Activated gamma-delta T cell (primary cell): Measurements from ENCODE around the gene RSF1.
A peak's percentile ranks its signal among the peaks of the same experiment; 100 is the strongest.
"Not testable (repeated sequence)": the region's sequence is repeated elsewhere in the genome, so short reads cannot be mapped to it uniquely, and the experiment has no call there.

ENCODE experiments used
- DNase-seq: peaks from one replicate; lab custom pipeline; 2025; lab: John Stamatoyannopoulos, UW
- total RNA-seq, 2 donors: gene quantifications; one replicate each; lab custom pipeline; 2026; lab: John Stamatoyannopoulos, UW

The RSF1 gene, protein sequence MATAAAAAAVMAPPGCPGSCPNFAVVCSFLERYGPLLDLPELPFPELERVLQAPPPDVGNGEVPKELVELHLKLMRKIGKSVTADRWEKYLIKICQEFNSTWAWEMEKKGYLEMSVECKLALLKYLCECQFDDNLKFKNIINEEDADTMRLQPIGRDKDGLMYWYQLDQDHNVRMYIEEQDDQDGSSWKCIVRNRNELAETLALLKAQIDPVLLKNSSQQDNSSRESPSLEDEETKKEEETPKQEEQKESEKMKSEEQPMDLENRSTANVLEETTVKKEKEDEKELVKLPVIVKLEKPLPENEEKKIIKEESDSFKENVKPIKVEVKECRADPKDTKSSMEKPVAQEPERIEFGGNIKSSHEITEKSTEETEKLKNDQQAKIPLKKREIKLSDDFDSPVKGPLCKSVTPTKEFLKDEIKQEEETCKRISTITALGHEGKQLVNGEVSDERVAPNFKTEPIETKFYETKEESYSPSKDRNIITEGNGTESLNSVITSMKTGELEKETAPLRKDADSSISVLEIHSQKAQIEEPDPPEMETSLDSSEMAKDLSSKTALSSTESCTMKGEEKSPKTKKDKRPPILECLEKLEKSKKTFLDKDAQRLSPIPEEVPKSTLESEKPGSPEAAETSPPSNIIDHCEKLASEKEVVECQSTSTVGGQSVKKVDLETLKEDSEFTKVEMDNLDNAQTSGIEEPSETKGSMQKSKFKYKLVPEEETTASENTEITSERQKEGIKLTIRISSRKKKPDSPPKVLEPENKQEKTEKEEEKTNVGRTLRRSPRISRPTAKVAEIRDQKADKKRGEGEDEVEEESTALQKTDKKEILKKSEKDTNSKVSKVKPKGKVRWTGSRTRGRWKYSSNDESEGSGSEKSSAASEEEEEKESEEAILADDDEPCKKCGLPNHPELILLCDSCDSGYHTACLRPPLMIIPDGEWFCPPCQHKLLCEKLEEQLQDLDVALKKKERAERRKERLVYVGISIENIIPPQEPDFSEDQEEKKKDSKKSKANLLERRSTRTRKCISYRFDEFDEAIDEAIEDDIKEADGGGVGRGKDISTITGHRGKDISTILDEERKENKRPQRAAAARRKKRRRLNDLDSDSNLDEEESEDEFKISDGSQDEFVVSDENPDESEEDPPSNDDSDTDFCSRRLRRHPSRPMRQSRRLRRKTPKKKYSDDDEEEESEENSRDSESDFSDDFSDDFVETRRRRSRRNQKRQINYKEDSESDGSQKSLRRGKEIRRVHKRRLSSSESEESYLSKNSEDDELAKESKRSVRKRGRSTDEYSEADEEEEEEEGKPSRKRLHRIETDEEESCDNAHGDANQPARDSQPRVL (N-terminal part only)
- total RNA-seq, result 148 to 149 reads per million in 2 donors

DNA sequence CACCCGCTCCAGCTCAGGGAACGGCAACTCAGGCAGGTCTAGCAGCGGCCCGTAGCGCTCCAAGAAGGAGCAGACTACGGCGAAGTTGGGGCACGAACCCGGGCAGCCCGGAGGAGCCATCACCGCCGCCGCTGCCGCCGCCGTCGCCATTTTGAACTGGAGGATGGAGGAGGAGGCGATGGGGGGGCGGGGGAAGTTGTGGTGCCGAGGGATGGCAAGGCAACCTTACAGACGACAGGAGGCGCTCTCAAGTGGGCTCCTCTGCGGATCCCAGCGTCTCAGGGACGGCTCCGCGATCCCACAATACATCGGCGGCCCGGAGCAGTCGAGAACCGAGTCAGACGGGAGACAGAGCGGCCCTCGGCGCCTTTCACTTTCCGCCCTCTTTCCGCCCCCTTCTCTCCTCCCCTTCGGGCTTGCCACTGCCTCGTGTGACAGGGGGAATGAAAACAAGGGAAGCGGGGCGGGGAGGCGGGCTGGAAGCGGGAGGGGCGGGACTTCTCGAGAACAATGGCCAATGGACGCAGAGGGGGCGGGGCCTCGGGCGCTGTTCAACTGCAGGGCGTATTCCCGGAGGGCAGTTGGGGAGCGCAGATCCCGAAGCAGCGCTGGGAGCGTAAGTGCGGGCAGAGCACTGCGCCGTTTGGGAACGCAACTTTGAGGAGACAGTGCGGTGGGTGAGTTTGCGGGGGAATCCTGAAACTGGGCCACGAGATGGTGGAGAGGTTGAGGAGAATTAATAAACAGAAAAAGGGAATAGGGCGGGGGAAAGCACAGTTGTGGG is at the start of gene RSF1, which contains the start of gene AAMDC:
Gene RSF1, minus strand, starts transcription at position 158 of the 784 bp plus-strand sequence. Its CDS starts 8 bp downstream, at position 150.
Gene AAMDC, plus strand, starts transcription at position 580 of the 784 bp plus-strand sequence. CDS start 21,353 bp downstream, outside the sequence.
- peak; percentile 90 for DNase-seq

DNA sequence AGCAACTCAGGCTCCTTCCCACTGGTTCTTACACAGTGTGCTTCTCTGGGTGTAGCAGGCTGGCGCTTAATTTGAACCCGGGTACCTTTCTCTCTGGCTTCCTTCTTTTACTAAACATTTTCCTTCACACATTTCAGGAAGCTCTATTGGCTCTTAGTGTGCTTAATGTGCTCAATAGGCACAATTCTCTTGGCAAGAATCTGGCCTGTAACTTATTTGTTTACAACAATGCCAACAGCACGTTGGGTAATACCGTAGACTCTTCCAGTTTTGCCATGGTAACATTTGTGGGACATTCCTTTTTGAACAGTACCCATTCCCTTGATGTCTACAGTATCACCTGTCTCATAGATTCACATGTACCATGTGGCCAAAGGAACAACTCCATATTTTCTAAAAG is 48.2 kb upstream of the RSF1 start:
- DNase-seq, result no peak

DNA sequence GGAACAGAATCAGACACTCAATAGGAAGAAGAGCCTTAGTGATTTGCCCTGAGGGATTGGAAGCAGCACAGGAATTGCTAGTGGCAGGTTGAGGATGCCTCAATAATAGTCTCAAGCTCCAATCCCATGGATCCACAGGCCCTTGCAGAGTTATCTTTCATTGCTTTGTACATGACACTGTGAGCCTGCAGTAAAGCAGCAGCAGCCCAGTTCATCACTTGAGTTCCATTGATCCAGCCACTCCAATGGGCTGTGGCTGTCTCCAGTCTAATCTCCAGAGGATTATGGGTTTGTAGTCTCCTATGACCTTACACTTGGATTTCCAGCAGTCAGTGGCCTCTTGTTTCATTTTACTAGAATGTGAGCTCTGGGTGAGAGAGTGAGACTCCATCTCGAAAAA is 45.8 kb upstream of the RSF1 start:
- DNase-seq, result no peak

DNA sequence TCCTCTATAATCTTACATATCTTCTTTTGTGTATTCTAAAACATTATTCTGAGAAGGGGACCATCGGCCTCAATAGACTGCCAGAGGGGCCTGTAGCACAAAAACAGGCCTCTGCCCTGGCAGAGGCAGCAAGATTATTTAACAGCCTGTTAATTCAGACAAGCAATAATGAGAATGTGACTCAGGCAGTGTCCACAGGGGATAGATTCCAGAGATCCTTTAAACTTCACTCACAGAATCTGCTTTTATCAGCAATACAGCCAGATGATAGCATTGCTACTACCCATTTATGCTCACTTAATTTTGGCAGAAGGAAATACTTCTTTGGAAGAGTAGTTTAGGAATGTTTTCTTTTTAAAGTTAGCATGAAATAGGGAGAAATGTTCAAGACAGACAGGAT is 45.3 kb upstream of the RSF1 start:
- DNase-seq, result no peak

DNA sequence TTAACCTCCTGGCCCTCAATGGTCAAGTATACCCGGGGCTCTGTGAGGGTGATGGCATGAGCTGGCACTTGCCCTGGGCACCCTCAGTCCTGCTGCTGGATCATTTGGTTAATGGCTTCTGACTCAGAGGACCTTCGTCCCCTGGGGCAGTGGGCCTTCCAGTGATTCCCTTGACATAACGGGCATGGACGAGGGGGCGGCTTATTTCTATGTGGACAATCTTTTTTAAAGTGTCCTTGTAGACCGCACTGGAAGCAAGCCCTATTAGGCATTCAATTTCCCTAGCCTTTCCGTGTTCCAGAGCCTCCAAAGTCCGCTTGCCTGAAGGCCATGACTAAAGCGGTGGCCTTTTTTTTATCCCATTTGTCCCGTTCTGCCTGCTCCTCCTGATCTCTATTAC is 40.9 kb upstream of the RSF1 start:
- not testable (repeated sequence) for DNase-seq

DNA sequence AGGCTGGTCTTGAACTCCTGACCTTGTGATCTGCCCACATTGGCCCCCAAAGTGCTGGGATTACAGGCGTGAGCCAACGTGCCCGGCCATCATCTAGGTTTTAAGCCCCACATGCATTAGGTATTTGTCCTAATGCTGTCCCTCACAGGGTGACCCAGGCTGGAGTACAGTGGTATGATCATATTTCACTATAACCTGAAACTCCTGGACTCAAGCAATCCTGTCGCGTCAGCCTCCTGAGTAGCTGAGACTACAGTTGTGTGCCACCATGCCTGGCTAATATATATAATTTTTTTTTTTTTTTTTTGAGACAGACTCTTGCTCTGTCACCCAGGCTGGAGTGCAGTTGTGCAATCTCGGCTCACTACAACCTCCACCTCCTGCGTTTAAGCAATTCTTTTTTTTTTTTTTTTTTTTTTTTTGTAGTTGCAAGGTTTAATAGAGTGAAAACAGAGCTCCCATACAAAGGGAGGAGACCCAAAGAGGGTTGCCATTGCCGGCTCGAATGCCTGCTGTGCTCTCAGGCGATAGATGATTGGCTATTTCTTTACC is 37.5 kb upstream of the RSF1 start:
- DNase-seq, result not testable (repeated sequence)

DNA sequence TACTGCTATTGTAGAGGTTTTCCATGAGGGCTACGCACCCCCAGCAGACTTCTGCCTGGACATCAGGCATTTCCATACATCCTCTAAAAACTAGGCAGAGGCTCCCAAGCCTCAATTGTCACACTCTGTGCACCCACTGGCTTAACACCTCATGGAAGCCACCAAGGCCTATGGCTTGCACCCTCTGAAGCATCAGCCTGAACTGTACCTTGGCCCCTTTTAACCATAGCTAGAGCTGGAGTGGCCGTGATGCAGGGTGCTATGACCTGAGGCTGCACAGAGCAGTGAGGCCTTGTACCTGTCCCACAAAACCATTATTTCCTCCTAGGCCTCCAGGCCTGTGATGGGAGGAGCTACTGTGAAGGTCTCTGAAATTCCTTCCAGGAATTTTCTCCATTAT is 34.3 kb upstream of the RSF1 start:
- DNase-seq, result no peak

DNA sequence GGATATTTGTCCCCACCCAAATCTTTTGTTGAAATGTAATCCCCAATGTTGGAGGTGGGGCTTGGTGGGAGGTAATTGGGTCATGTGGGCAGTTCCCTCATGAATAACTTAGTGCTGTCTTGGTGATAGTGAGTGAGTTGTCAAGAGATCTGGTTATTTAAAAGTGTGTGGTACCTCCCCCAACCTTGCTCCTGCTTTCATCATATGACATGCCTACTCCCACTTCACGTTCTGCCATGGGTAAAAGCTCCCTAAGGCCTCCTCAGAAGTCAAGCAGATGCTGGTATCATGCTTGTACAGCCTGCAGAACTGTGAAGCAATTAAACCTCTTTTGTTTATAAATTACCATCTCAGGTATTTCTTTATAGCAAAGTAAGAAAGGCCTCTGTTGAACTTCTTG is 31.0 kb upstream of the RSF1 start:
- no peak for DNase-seq

DNA sequence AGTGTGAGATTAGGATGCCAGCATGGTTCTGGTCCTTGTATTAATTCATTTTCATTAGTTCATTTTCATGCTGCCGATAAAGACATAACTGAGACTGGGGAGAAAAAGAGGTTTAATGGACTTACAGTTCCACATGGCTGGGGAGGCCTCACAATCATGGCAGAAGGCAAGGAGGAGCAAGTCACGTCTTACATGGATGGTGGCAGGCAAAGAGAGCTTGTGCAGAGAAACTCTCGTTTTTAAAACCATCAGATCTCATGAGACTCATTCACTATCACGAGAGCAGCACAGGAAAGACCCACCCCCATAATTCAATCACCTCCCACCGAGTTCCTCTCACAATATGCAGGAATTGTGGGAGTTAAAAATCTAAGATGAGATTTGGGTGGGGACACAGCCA is 23.2 kb upstream of the RSF1 start:
- not testable (repeated sequence) for DNase-seq

DNA sequence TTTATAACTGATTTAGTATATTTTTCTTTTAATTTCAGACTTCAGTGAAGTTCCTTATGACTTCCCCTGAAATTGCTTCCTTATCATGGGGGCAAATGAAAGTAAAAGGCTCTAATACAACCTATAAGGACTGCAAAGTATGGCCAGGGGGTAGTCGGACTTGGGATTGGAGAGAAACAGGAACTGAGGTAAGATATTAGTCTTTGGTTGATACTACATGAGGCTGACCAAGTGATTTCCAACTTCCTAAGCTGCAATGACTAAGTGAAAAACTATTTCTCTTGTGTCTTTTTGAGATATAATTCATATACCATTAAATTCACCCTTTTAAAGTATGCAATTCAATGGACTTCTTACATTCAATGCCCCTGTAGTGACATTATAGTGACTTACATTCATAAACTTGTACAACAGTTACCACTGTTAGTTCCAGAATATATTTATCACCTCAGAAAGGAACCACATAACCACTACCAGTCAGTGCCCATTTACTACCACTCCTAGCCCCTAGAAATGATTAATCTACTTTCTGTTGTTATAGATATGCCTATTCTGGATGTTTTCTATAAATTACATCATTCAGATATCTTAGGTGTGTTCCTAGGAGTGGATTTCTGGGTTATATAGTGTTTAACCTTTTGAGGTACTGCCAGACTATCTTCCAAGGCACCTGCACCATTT is 22.1 kb upstream of the RSF1 start:
- no peak for DNase-seq

DNA sequence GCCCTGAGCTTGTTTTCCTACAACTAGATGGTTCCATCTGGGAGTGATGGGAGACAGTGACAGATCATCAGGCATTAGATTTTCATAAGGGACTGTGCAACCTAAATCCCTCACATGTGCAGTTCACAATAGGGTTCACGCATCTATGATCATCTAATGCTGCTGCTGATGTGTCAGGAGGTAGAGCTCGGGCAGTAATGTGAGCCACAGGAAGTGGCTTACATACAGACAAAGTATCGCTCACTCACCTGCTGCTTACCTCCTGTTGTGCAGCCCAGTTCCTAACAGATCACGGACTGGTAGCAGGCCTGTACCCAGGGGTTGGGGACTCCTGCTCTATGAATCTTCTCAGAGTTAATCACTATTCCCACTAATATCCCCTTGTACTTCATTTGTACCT is 12.8 kb upstream of the RSF1 start:
- DNase-seq, result no peak

DNA sequence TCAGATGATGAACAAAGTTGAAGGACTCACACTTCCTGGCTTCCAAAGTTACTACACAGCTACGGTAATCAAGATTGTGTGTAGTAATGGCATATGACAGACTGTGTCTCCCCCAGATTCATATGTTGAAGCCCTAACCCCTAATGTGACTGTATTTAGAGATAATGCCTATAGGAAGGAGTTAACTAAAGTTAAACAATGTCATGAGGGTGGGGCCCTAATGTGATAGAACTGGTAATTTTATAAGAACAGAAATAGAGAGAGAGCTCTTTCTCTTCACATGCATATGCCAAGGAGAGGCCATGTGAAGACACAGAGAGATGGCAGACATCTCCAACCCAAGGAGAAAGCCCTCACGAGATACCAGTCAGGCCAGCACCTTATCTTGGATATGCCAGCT is 8.4 kb upstream of the RSF1 start:
- no peak for DNase-seq

DNA sequence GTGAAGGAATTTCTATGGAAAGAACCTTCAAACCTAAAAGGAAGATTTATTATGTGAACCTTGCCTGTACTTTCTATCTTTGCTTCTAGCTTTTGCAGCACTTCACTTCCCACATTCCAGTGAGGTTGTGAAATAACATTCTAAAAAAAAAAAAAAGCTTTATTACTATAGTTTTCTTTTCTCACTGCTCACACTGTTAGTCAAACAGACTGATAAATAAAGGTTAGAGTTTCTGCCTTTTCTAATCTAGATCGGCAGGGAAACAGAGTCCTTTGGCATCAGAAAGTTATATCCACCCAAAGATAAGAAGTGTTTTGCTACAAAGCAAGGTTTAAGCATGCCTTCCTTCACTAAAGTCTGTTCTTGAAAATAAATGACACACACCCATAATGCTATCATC is 3.3 kb upstream of the RSF1 start:
- DNase-seq, result no peak

DNA sequence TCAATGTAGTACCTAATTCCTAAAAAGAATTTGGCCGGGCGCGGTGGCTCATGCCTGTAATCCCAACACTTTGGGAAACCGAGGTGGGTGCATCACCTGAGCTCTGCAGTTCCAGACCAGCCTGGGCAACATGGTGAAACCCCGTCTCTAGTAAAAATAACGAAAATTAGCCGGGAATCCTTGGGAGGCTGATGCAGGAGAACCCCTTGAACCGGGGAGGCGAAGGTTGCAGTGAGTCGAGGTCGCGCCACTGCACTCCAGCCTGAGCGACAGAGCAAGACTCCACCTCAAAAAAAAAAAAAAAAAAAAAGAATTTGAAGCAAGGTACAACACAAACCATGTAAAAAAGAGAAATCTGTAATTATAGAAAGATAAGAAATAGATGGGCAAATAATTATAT is 1.6 kb upstream of the RSF1 start:
- not testable (repeated sequence) for DNase-seq

DNA sequence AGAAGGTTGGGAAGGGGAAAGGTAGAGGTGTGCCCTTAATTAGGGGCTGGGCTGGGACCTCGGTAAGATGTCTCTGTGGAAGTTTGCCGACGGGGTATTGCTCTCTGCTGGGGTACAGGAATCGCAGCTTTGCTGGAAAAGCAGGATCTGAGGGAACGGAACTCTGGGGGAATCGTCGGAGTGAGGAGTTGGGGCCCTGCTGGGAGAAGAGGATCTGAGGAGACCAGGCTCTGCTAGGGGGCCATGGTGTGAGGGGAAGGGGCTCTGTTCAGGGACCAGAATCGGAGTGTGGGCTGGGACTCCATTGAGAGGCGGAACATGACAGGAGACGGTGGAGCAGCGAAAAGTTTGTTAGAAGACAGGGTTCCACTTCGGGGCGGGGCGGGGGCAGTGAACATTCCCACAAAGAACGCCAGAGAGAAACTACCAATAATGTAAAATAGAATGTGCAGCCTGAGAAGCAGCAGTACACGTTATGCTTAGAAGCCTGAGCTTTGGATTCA is 878 bp upstream of the RSF1 start:
- DNase-seq, result no peak

DNA sequence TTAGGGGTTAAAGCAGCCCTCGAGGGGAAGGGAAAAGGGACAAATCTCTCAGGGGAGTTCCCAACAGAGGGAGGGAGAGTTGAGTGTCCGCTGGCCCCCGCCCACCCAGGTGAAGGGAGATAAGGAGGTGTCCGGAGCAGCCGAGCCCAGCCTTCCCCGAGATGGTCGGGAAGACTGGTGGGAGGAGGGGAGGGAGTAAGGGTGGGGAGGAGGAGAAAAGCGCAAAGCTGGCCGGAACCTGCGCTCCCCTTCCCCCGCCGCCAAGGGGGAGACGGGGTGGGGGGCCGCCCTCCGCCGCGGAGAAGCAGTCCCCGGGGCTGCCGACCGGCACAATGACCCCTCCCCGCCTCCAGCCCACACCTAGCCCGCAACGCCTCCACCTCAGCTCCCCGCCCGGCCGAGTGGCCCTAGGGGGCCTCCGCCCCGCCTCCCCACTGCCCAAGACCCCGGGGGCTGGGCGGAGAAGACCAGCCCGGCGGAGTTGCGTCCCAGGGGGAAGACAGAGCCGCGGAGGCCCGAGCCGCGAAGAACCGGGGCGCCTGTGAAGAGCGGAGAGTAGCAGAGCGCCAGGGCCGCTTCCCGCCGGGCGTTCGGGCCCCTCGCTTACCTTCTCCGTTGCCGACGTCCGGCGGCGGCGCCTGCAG is 479 bp downstream of the RSF1 start:
- DNase-seq, result no peak

DNA sequence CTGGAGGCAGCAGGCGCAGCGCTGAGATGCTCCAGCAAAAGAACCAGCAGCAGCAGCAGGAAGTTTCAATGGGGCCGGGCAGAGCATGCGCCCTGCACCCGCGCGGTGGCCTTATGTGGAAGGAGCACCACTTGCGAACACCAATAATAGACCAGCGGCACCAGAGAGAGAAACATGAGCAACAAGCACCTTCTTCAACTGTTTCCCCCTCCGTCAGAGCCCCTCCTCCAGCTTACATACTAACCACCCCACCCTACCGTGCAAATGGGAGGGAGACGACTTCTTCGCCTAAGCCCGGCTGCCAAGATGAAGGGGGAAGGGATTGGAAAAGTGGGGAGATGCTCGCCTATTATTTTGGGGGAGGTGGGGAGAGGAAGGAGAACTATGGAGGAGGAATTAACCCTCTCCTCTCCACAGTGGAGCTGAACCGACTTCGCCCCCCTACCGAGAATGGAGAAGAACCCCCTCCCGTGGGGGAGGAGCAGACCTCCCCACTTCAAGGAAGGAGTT is 1.1 kb downstream of the RSF1 start:
- peak; percentile 71 for DNase-seq

DNA sequence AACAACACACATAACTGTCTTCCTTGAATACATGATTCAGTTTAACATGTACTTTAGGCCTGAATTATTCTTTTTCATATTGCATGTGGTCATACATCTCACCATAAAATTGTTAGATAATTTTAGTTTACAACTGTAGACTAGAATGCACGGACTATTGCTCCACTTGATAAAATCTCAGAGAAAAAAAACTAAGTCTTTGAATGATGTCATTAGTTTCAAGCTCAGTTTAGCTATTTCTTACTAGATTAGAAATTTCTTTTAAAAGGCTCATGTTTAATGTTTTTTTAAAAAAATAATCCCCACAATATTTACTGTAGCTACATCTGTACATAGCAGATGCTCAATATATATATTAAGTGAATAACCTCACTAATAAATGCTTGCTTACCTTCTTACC is 5.1 kb downstream of the RSF1 start:
- DNase-seq, result no peak

DNA sequence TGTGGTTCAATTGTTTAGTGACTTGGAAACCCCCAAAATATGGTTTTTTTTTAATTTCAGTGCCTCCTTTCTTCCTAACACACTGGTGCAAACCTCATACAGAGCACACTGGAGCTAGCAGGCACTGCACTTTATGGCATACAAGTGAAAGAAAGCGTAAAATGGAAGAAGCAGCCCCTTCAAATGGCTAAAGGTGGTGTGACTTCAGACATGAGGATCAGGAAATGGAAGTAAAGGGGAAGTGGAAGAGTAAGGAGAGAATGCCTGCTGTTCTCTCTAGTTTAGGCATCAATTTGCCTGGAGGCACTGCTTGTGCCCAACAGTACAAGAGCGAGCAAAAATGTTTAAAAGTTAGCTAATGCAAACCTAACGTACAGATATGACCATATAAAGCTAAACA is 5.7 kb downstream of the RSF1 start:
- DNase-seq, result no peak
